Stimulated activated CD8-positive, alpha-beta memory T cell treated with anti-CD3 and anti-CD28 coated beads, Interleukin-4, amount 100 ng/mL, for 48 hours (primary cell): Measurements from ENCODE around the gene SIGLEC1.

ENCODE experiments used
- DNase-seq: peaks from one replicate; pipeline ENCODE4 v3.0.0-alpha.2; 2020

Gene SIGLEC1

DNA sequence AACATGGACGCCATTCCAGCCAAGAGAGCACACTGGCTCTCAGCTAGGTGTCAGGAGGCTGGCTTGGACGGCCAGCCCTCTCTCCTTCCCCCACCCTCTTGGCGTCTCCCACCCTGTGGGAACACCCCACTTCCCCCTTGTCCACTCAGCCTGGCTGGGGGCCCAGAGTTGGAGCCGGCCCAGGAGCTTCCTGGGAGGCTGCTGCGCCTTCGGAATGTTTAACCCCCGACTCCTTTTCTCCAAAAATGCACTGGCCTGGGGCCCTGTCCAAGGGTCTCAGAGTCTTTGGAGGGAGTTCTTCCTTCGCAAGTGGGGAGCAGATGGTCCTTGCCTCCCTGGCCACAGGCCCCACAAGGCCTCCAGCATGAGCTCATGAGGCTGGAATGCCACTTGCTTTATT is 34.7 kb downstream of the SIGLEC1 start:
- no peak for DNase-seq

DNA sequence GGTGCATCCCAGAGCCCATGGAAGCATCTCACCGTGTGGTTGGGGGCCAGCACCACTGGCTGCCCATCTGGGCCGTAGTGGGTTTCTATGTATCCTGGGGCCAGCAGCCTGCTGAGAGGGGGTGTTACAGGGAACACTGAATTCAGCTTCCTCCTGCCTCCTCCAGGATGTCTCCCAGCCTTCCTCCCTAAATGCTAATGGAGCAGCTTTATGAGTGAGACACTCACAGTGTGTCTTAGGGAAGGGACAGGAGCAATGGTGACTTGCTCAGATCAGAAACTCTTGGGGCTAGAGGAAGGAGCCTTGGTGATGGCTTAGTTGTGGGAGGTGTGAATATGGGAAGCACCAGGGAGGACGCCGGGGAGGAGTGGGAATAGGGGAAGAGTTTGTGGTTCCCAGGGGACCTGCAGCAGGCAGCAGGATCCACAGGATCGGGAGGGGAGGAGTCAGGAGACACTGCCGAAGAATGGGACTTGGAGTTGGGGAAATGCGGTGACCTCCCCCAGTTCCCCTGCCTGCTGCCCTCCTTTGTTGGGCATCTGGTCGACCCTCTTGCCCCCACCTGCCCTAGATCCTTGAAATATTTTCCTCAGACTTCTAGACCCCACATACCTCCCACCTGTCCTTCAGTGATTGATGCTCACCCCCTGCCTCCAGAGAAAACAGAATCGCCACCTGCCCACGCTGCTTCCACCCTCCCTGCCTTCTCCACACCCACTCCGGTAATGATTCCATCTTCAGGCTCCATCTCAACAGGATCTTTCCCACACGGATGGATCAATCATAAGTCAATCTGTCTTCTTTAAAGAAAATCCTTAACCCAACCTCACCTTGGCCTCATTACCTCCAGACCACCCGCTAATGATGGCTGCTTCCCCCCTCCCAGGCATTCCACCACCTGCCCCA is 37.2 kb downstream of the SIGLEC1 start:
- DNase-seq = no peak

DNA sequence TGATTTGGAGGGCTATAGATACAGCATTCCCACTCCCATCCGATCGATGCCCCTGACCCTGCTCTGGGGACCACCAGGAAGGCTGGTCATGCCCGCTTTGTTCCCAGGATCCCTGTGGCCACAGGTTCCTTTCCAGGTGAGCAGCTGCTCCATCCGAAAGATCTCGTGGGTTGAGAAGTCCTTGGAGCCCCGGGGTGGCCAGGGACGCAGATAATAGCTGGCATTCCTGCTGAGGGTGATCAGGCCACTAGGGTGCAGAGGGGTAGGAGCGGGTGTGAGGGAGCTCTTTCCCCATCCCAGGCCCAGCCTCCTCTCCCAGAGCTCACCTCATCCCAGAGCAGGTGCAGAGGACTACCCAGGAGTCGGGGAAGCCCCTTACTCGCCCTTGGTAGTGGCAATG is 38.0 kb downstream of the SIGLEC1 start:
- DNase-seq = no peak

DNA sequence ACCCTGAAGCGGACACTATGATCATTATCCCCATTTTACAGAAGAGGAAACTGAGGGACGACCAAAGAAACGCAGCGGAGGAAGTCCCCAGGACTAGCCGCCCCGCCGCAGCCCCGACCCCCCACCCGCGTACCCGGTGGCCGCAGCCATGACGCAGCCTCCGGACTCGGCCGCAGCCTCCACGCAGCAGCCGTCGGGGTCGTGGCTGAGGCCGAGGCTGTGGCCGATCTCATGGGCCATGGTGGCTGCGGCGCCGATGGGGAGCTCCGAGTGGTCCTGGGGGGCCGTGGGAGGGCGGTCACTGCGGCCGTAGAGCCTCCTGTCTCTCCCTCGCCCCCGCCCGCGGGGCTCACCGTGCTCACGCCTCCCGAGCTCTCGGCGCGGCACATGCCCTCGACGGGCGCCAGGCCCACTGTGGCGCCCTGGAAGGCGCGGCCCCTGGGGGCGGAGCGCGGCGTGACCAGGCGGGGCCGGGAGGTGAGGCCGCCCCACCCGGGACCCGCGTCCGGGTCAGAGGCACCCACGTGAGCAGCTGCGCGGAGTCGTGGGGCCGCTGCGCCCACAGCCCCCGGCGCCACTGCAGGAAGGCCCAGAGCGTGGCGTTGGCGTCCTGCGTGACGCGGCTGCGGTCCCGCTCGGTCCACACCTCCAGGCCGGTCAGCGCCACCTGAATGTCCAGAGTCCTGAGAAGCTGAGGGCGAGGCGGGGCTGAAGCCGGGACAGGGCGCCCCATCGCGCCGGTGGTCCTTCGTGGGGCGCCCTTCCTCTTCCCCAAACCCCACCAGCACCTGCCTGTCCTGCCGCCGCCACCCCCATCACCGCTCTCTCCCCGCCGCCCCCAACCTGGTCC is 39.0 kb downstream of the SIGLEC1 start:
- no peak for DNase-seq

DNA sequence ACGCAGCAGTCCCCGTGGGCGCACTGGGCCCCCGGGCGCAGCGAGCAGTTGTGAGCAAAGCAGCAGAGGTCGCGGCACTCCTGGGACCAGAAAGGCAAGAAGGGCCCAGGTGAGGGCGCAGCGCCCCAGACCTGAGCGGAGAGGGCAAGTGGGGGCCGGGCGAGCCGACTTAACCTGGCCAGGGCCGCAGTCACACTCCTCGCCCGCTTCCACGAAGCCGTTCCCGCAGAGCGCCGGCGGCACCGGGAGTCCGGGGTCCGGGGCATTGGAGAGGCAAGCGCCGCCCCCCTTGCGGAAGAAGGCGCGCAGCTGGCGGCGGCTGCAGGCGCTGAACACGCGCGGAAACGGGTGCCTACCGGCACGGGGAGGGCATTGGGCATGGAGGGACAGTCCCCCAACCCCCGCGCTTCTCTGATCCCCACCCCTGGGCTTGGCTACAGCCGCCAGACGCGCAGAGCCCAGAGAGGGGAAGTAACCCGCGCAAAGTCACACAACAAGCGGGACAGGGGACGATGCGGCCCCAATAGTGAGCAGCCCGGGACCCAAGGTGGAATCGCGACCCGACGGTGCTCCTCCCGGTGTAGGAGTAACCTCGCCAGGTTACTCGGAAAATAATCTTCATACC is 39.7 kb downstream of the SIGLEC1 start:
- no peak for DNase-seq

DNA sequence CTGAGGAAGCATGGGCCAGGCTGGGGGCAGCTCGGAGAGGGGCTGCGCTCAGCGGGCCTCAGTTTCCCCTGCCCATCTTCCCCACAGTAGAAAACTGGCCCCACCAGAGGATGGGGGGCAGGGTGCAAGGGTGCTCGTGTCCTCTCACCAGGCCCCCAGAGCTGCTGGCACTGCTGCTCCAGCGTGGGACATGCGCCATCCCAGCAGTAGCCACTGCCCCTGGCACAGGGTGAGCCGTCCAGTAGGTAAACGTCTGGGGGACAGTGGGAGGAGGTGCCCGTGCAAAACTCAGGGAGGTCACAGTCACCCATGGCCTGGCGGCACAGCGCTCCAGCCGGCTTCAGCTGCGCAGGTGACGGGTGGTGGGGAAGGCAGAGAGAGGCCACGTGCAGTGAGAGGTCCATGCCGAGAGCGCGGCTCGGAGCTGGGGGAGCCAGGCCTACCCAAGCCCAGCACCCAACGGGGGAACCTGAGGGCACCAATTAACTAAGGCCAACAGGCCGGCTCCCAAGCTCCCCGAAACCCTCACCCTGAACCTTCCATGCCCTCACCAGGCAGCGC is 40.3 kb downstream of the SIGLEC1 start:
- no peak for DNase-seq

DNA sequence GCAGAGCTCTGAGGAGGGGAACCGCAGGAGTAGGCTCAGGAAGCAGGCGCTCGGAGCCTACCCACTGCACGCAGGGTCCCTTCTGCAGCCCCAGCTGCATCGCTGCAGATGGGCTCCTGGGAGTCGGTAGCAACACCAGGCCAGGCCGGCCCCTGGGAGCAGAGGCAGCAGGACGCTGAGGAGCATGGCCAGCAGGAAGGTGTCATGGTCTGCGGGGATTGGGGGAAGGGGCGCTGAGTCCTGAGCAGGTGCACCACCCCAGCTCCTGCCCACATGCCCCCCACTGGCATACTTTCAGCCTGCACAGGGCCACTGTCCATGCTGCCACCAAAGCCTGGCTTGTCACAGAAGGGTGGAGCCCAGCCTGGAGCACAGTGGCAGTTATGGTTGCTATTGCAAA is 41.5 kb downstream of the SIGLEC1 start:
- no peak for DNase-seq

DNA sequence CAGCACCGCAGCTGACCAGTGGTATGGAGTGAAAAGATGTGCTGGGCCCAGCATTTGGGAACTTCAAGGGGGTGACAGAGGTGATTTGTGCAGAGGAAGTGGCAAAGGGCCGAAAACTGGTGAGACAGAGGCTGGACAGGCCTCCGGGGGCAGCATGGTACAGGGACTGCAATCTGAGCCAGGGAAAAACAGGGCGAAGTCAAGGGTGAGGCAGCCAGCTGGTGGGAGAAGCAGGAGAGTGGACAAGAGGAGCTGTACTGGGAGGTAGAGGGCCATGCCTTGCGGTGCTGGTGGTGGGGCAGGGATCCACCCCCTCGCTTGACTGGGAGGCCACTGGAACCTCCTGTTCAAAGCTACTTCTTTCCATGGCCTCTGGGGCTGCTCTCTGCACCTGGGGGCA is 41.9 kb downstream of the SIGLEC1 start:
- DNase-seq = no peak

DNA sequence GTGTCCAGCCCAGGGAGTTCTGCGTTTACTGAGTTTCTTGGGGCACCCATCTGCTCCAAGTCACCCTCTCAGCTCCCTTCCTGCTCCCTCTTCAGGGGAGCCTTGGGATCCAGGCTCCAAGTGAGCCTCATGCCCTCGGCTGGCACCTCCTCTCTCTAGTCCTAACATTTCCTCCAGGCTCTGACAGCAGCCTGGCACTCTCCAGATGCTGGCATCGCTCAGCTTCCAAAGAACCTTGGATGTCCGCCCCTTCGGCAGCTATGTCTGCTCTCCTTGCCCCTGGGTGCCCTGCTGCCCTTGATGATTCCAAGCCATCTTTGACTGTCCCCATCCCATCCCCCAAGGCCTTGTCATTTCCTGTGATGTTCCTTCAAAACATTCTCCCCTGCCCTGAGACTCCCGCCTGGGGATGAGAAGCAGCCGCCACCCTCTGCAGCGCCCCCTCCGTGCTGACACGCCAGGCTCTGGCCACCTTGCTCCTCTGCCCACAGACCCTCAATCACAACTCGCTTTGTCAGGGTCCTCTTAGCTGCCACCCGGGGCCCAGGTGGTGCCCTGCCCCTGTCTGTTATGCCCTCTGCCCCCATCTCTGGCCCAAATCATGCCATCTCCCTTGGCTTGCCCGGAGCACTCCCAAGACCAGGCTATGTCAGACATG is 42.6 kb downstream of the SIGLEC1 start:
- DNase-seq = no peak

DNA sequence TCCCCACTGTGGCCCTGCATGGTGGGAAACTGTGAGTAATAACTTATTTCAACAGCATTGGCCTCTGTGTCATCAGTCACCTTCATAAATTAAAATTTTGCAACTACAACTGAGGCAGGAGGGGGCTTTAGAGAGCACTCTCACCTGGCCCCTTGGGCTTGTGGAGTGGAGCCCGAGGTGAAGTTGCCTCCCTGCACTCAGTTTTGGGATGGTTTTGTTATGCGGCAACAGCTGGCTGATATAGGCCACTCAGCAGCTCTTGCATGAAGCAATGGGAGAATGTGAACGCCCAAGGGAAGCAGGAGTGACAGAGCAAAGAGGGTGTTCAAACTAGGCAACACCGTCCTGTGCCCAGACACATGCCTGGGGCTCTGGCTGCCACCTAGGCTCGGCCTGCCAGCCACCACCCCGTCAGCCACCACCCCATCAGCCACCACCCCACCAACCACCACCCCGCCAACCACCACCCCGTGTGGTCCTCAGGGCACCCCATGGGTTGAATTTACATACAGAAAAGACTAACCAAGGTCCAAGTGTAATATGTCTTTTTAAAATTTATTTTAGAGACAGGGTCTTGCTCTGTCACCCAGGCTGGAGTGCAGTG is 44.9 kb downstream of the SIGLEC1 start:
- DNase-seq = no peak

DNA sequence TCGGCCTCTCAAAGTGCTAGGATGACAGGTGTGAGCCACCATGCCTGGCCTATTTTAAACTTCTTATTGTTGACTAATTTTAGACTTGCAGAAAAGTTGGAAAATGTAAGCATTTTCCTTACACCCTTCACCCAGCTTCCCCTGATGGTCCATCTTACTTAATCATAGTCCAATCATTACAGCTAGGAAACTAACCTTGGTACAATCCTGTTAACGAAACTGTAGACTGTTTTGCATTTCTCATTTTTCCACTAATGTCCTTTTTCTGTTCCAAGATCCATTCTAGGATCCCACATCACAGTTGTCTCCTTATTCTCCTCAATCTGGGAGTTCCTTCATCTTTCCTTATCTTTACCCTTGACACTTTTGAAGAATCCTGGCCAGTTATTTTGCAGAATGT is 48.5 kb downstream of the SIGLEC1 start:
- DNase-seq = no peak

DNA sequence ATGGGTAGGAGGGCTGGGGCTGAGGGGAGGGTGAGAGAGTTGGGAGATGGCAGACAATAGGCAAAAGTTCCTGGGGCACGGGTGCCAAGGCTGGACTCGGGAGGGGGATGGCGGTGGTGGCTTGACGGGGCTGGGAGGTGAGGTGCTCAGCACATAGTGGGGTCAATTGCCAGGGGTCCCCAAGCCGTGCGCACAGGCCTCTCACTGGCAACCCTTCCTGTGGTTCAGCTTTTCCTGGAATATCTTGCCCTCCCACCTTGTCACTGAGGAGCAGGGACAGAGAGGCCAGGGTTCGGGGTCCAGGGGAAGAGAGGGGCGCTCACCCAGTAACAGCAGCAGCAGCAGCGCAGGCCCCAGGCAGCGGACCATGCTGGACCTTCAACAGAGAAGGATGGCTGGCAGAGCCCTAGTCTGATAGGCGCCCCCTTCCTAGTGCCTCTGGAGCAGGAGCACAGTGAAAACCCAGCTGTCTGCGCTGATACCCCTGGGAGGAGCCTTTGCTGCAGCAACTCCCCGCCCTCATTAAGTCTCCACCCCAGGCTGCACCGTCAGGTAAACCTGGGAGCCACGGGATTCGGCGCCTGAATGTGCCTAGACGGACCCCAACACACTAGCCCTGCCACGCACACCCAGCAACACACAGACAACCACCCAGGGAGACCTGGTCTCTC is 49.2 kb downstream of the SIGLEC1 start, which contains the start of gene GFRA4:
Gene GFRA4 (minus strand): TSS at position 369 of the 671 bp plus-strand sequence. CDS start 0 bp downstream, at position 369.
- no peak for DNase-seq
